OCI-LY7 (cell line): ENCODE measurements around the gene HSPA4L.

ENCODE experiments used
- EZH2phosphoT487 ChIP-seq: fragments of 200-600 bp; sonication (generic); IDR thresholded peaks from 2 replicates; pipeline ENCODE4 v1.6.1; 2018; ENCODE audit warnings: low read depth, borderline replicate concordance, mild to moderate bottlenecking, mixed run types, antibody characterized with exemption, low read length, moderate library complexity, mixed read lengths
- TF ChIP-seq, protein P1 (sequence below): fragments of 200-600 bp; sonication (generic); conservative IDR thresholded peaks from 2 replicates; pipeline ENCODE4 v1.5.1; 2014; ENCODE audit warnings: mild to moderate bottlenecking, antibody characterized with exemption, low read length, moderate library complexity, mixed read lengths

- TF ChIP-seq, protein P1, sequence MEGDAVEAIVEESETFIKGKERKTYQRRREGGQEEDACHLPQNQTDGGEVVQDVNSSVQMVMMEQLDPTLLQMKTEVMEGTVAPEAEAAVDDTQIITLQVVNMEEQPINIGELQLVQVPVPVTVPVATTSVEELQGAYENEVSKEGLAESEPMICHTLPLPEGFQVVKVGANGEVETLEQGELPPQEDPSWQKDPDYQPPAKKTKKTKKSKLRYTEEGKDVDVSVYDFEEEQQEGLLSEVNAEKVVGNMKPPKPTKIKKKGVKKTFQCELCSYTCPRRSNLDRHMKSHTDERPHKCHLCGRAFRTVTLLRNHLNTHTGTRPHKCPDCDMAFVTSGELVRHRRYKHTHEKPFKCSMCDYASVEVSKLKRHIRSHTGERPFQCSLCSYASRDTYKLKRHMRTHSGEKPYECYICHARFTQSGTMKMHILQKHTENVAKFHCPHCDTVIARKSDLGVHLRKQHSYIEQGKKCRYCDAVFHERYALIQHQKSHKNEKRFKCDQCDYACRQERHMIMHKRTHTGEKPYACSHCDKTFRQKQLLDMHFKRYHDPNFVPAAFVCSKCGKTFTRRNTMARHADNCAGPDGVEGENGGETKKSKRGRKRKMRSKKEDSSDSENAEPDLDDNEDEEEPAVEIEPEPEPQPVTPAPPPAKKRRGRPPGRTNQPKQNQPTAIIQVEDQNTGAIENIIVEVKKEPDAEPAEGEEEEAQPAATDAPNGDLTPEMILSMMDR, result no peak
- no peak for TF ChIP-seq EZH2phosphoT487
Observed at GRCh38 chr4:127780598-127780997, 1.5 kb upstream of the HSPA4L start.
